ENCODE results near the gene ZBTB25. TPM values are rescaled to one million over a fixed set of nuclear protein-coding genes. Genes with fewer than 3 reads are reported as not detected.

Gene ZBTB25
- polyA plus RNA-seq, 1 of the 3 experiments (the other 2 are of a cell fraction), result 4.5 TPM

- 87% methylated on average over 6 of the region's 6 CpGs for WGBS (ENCODE audit: low lambda C conversion rate)
- no peak overlapping the region for H3K27ac ChIP-seq (ENCODE audit: low read depth in 2 of 2, low read length in 1 of 2)
- H3K9me3 ChIP-seq, result no peaks in the 10 kb centered on the region
- ChIA-PET POLR2A (interaction anchor here (0.5 to 0.7 kb wide), 2 partner anchors 13 to 57 kb away, joined by 3 read pairs; partner anchors contain the start of gene MTHFD1), CTCF (interaction anchor here (1.1 to 2.4 kb wide), 6 partner anchors 23 to 78 kb away, joined by 3 to 7 read pairs (median 4); no protein-coding TSS in a partner anchor)
- H3K27me3 ChIP-seq (ENCODE audit: insufficient read depth), result no peaks in the 10 kb centered on the region
- no peak overlapping the region for H3K4me2 ChIP-seq
- DNase-seq, result no peak
- H2AFZ ChIP-seq (ENCODE audit: low read depth), result no peak overlapping the region
- TF ChIP-seq SMC3 (IDR thresholded peaks at IDR 0.05; ENCODE audit: low read depth, low read length), result no peak
- TF ChIP-seq EP300 (IDR thresholded peaks at IDR 0.05; ENCODE audit: borderline replicate concordance in 1 of 2, low read depth in 1 of 2, low read length in 1 of 2), result no peak
- no peak overlapping the region for H3K4me3 ChIP-seq (ENCODE audit: low read depth in 2 of 2, low read length in 1 of 2)
- H3K4me1 ChIP-seq (ENCODE audit: control insufficient read depth in 1 of 2, insufficient read depth in 2 of 2, low read depth in 1 of 2, low read length in 1 of 2), result no peaks in the 10 kb centered on the region
- peaks cover 31% of the 10 kb centered on the region; the same call in 1 of the 2 replicates for H3K79me2 ChIP-seq (ENCODE audit: insufficient read depth)
- H3F3A ChIP-seq (replicated peaks; ENCODE audit: insufficient read depth), result peaks cover 5% of the 10 kb centered on the region
- no peak overlapping the region for H3K9ac ChIP-seq
- peaks cover 9% of the 10 kb centered on the region in 2 experiments for H3K36me3 ChIP-seq (replicated peaks in 1 of 2; ENCODE audit: control insufficient read depth in 1 of 2, insufficient read depth in 2 of 2, low read length in 1 of 2)
- no peaks in the 10 kb centered on the region for H3K9me2 ChIP-seq
- no peaks in the 10 kb centered on the region for H4K20me1 ChIP-seq (ENCODE audit: insufficient read depth)
Measured at GRCh38 chr14:64400829-64401459, 102.7 kb downstream of the ZBTB25 start.

Small RNAs within 50 kb of the gene (small RNA-seq; reads per million reads assigned to genes)
- 0 reads per million in 7 experiments for gene AL049869.4

Other genes starting within 250 kb of the ZBTB25 start
- gene ESR2, start 209.5 kb downstream of the ZBTB25 start, polyA plus RNA-seq (2012; rRNA removed), result 0.03 TPM in 2 replicates
- gene MTHFD1, start 115.5 kb downstream of the ZBTB25 start, polyA plus RNA-seq (2012; rRNA removed), result 26.8 and 31.0 TPM in 2 replicates
- 0.28 and 0.36 TPM in 2 replicates for gene AKAP5, start 38.3 kb downstream of the ZBTB25 start, polyA plus RNA-seq (2012; rRNA removed)
- gene ZBTB1, start 932 bp upstream of the ZBTB25 start, polyA plus RNA-seq (2012; rRNA removed), result 12.7 and 16.4 TPM in 2 replicates
- 13.9 and 20.8 TPM in 2 replicates for gene HSPA2, start 36.9 kb upstream of the ZBTB25 start, polyA plus RNA-seq (2012; rRNA removed)
- 0.08 and 0.15 TPM in 2 replicates for gene PPP1R36, start 46.1 kb upstream of the ZBTB25 start, polyA plus RNA-seq (2012; rRNA removed)
- gene PLEKHG3, start 200.6 kb upstream of the ZBTB25 start, polyA plus RNA-seq (2012; rRNA removed), result 4.9 and 5.1 TPM in 2 replicates

Measured in SK-N-SH (cell line).